Activated naive CD4-positive, alpha-beta T cell treated with anti-CD3 and anti-CD28 coated beads, Interleukin-2, amount 50 U/mL, for 72 hours (primary cell): ENCODE measurements around the gene KRTAP3-1. TPM values are rescaled to one million over a fixed set of nuclear protein-coding genes. Genes with fewer than 3 reads are reported as not detected.

Experiments used
- ATAC-seq, 2 donors: fragments of 150-1000 bp; cut with Tn5 transposase; 2 replicates each; pipeline ENCODE4 v1.10.0; 2021; ENCODE audit warnings: mild to moderate bottlenecking in 2 of 2, moderate library complexity in 2 of 2
- DNase-seq, 2 donors: peaks; one replicate each; pipeline ENCODE4 v3.0.0; 2021 to 2022; ENCODE audit warnings: low spot score in 2 of 2
- H3K27ac Mint-ChIP-seq, 2 donors: one replicate each; pipeline ENCODE4 v1.8.0; 2022; ENCODE audit warnings: mild to moderate bottlenecking in 2 of 2, mixed read lengths in 2 of 2
- H3K36me3 Mint-ChIP-seq, 2 donors: one replicate each; pipeline ENCODE4 v1.8.0; 2022; ENCODE audit warnings: mixed read lengths in 2 of 2
- H3K9me3 Mint-ChIP-seq, 2 donors: one replicate each; pipeline ENCODE4 v1.8.0; 2022; ENCODE audit warnings: mixed read lengths in 2 of 2
- total RNA-seq, 2 donors: library from RNA; stranded (reverse); gene quantifications; one replicate each; pipeline ENCODE4 v1.2.3, GENCODE V29; 2022

Gene KRTAP3-1
- total RNA-seq, 2 donors from 2014 or later = not detected

GRCh38 chr17:40960144-40960543 lies 48.8 kb downstream of the KRTAP3-1 start:
- DNase-seq (no peak), ATAC-seq (no peak)
- H3K9me3 Mint-ChIP-seq = no peaks in the 10 kb centered on the region
- H3K27ac Mint-ChIP-seq = no peak overlapping the region
- H3K36me3 Mint-ChIP-seq = no peaks in the 10 kb centered on the region

Other genes starting within 250 kb of the KRTAP3-1 start
- not detected for gene KRT26, start 236.9 kb downstream of the KRTAP3-1 start, total RNA-seq
- not detected for gene KRT27, start 226.6 kb downstream of the KRTAP3-1 start, total RNA-seq
- not detected for gene KRT28, start 209.2 kb downstream of the KRTAP3-1 start, total RNA-seq
- gene KRT10, start 186.5 kb downstream of the KRTAP3-1 start, total RNA-seq = 10 to 100 TPM; 28.2 to 33.2 TPM
- gene KRT12, start 141.9 kb downstream of the KRTAP3-1 start, total RNA-seq = not detected
- not detected for gene KRT20, start 123.9 kb downstream of the KRTAP3-1 start, total RNA-seq
- gene KRT23, start 71.5 kb downstream of the KRTAP3-1 start, total RNA-seq = not detected
- gene KRT39, start 42.2 kb downstream of the KRTAP3-1 start, total RNA-seq = not detected
- gene KRT40, start 24.8 kb downstream of the KRTAP3-1 start, total RNA-seq = not detected
- not detected for gene KRTAP3-3, start 15.0 kb downstream of the KRTAP3-1 start, total RNA-seq
- not detected for gene KRTAP3-2, start 9.2 kb downstream of the KRTAP3-1 start, total RNA-seq
- gene KRTAP1-5, start 18.1 kb upstream of the KRTAP3-1 start, total RNA-seq = not detected
- not detected for gene KRTAP1-4, start 21.1 kb upstream of the KRTAP3-1 start, total RNA-seq
- not detected for gene KRTAP1-3, start 25.7 kb upstream of the KRTAP3-1 start, total RNA-seq
- not detected for gene KRTAP1-1, start 32.3 kb upstream of the KRTAP3-1 start, total RNA-seq
- gene KRTAP2-1, start 38.2 kb upstream of the KRTAP3-1 start, total RNA-seq = not detected
- not detected for gene KRTAP2-2, start 46.1 kb upstream of the KRTAP3-1 start, total RNA-seq
- not detected for gene KRTAP2-3, start 51.0 kb upstream of the KRTAP3-1 start, total RNA-seq
- gene KRTAP2-4, start 56.8 kb upstream of the KRTAP3-1 start, total RNA-seq = not detected
- not detected for gene KRTAP4-7, start 75.0 kb upstream of the KRTAP3-1 start, total RNA-seq
- gene KRTAP4-8, start 89.0 kb upstream of the KRTAP3-1 start, total RNA-seq = not detected
- not detected for gene KRTAP4-16, start 93.1 kb upstream of the KRTAP3-1 start, total RNA-seq
- not detected for gene KRTAP4-9, start 96.3 kb upstream of the KRTAP3-1 start, total RNA-seq
- gene KRTAP4-11, start 109.2 kb upstream of the KRTAP3-1 start, total RNA-seq = not detected
- gene KRTAP4-12, start 115.1 kb upstream of the KRTAP3-1 start, total RNA-seq = not detected
- gene KRTAP4-6, start 131.4 kb upstream of the KRTAP3-1 start, total RNA-seq = not detected
- gene KRTAP4-5, start 140.7 kb upstream of the KRTAP3-1 start, total RNA-seq = not detected
- gene KRTAP4-4, start 151.6 kb upstream of the KRTAP3-1 start, total RNA-seq = not detected
- not detected for gene KRTAP4-3, start 159.1 kb upstream of the KRTAP3-1 start, total RNA-seq
- not detected for gene KRTAP4-2, start 169.1 kb upstream of the KRTAP3-1 start, total RNA-seq
- not detected for gene KRTAP4-1, start 175.8 kb upstream of the KRTAP3-1 start, total RNA-seq
- not detected for gene KRTAP9-1, start 180.8 kb upstream of the KRTAP3-1 start, total RNA-seq
- gene KRTAP9-2, start 217.5 kb upstream of the KRTAP3-1 start, total RNA-seq = not detected
- gene KRTAP9-3, start 223.3 kb upstream of the KRTAP3-1 start, total RNA-seq = not detected
- not detected for gene KRTAP9-8, start 228.9 kb upstream of the KRTAP3-1 start, total RNA-seq
- gene KRTAP9-4, start 240.6 kb upstream of the KRTAP3-1 start, total RNA-seq = not detected
- gene KRTAP9-9, start 246.3 kb upstream of the KRTAP3-1 start, total RNA-seq = not detected